PFSK-1 (cell line): Measurements from ENCODE around the gene HAGH.

Experiments used
- FOXP2 ChIP-seq: optimal IDR thresholded peaks from 2 replicates; pipeline ENCODE3; 2011; ENCODE audit warnings: borderline replicate concordance, control low read depth, inconsistent platforms; ENCODE audit not compliant: insufficient read depth; ENCODE audit errors: extremely low read length, extremely low read depth
- POLR2AphosphoS5 ChIP-seq: IDR thresholded peaks from 2 replicates; pipeline ENCODE4 v1.6.1; 2012; ENCODE audit warnings: low read depth, mild to moderate bottlenecking, control low read depth, low read length, moderate library complexity
- SIN3A ChIP-seq: IDR thresholded peaks from 2 replicates; pipeline ENCODE4 v1.6.1; 2012; ENCODE audit warnings: mild to moderate bottlenecking, low read length, moderate library complexity, borderline replicate concordance; ENCODE audit not compliant: insufficient read depth
- TAF1 ChIP-seq: IDR thresholded peaks from 2 replicates; pipeline ENCODE4 v1.6.1; 2012; ENCODE audit warnings: low read length, control low read depth, borderline replicate concordance; ENCODE audit not compliant: insufficient read depth
- TF ChIP-seq, protein P1 (sequence below), 2 experiments: IDR thresholded peaks; 2 replicates each; pipeline versions ENCODE4 v1.6.1 to v1.8.0; 2011 to 2012; ENCODE audit warnings: low read depth in 2 of 2, low read length in 2 of 2, control low read depth in 1 of 2, inconsistent platforms in 1 of 2, mild to moderate bottlenecking in 1 of 2, moderate library complexity in 1 of 2; ENCODE audit not compliant: insufficient read depth in 1 of 2

DNA sequence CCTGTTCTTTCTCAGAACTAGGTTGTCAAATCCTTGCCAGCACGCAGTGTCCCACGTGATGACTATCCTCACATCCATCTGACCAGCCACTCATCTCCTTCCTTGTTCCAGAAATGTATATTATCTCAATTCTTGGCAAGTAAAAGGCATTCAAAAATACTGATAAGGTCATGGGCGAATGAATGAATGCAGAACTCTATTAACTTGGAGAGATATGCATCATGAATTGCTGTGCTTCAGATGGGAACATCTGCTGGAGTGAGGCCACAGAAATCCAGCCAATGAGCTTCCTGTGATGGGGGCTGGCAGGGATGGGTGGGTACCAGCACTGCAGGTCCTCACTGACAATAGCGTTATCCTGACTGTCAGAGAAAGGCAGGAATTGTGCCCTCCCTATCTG, 19.4 kb upstream of the HAGH start:
- TF ChIP-seq POLR2AphosphoS5 (no peak), SIN3A (no peak), TAF1 (no peak), FOXP2 (no peak)
- TF ChIP-seq, protein P1, sequence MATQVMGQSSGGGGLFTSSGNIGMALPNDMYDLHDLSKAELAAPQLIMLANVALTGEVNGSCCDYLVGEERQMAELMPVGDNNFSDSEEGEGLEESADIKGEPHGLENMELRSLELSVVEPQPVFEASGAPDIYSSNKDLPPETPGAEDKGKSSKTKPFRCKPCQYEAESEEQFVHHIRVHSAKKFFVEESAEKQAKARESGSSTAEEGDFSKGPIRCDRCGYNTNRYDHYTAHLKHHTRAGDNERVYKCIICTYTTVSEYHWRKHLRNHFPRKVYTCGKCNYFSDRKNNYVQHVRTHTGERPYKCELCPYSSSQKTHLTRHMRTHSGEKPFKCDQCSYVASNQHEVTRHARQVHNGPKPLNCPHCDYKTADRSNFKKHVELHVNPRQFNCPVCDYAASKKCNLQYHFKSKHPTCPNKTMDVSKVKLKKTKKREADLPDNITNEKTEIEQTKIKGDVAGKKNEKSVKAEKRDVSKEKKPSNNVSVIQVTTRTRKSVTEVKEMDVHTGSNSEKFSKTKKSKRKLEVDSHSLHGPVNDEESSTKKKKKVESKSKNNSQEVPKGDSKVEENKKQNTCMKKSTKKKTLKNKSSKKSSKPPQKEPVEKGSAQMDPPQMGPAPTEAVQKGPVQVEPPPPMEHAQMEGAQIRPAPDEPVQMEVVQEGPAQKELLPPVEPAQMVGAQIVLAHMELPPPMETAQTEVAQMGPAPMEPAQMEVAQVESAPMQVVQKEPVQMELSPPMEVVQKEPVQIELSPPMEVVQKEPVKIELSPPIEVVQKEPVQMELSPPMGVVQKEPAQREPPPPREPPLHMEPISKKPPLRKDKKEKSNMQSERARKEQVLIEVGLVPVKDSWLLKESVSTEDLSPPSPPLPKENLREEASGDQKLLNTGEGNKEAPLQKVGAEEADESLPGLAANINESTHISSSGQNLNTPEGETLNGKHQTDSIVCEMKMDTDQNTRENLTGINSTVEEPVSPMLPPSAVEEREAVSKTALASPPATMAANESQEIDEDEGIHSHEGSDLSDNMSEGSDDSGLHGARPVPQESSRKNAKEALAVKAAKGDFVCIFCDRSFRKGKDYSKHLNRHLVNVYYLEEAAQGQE (IDR thresholded peaks at IDR 0.05; ENCODE audit: insufficient read depth in 1 of 2, low read depth in 2 of 2, low read length in 2 of 2): no peak
